ENCODE data around the gene DCTN2.

- TF ChIP-seq CTCF (IDR thresholded peaks at IDR 0.05) (no peak), EZH2 (IDR thresholded peaks at IDR 0.05; ENCODE audit: borderline replicate concordance, insufficient read depth, low read depth, low read length, poor library complexity, severe bottlenecking) (no peak)
Measured at GRCh38 chr12:57511588-57512325, 35.2 kb downstream of the DCTN2 start.
